ENCODE data around the gene LAP3.

DNA sequence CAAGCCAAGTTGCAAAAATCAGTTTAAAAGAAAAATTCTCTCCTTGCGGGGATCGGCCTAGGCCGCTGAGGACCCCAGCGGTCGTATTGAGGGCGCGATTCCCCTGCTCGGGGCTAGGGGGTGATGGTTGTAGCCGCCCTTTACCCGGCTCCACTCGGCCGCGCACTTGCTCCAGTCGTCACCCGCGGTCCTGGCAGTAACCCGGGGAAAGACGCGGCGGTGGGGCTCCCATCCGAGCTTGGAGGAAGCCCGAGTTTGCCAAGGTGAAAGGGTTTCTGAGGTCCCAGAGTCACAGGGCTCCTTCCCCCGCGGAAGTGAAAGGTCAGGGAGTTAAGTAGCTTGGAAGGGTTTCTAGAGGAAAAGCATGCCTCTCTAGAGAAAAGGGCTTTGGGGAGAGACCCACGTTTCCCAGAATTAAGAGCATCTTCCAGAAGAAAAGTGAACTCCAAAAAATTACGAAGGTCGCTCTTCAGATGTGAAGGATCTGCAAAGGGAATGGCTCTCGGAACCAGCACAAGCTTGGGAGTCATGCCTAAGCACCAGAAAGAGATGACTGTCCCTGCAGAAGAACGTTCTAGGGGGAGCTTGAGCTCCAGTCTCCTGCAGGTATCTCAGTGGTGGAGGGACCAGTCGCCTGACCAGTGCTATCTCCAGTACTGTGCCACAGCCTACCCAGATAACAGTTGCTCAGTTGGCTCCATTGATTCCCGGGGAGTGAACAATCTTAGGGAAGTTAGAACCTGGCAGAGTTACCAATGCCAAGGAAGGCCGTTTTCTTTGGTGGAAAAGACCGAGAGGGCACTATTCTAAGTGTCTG is 875 bp downstream of the LAP3 start:
- TF ChIP-seq CTCF (IDR thresholded peaks at IDR 0.05; ENCODE audit: low read depth, low read length) (peak; percentile 4), MYC (IDR thresholded peaks at IDR 0.05; ENCODE audit: low read depth, low read length) (no peak), MAX (IDR thresholded peaks at IDR 0.05; ENCODE audit: low read depth, low read length) (no peak)
